ENCODE measurements around the gene SPATA16. TPM values are rescaled to one million over a fixed set of nuclear protein-coding genes. Genes with fewer than 3 reads are reported as not detected.
"Not testable (repeated sequence)": the region's sequence is repeated elsewhere in the genome, so short reads cannot be mapped to it uniquely, and the experiment has no call there.

SPATA16 gene
- total RNA-seq (2014; rRNA removed; shearing (Covaris generic)): not detected in 2 replicates

DNA sequence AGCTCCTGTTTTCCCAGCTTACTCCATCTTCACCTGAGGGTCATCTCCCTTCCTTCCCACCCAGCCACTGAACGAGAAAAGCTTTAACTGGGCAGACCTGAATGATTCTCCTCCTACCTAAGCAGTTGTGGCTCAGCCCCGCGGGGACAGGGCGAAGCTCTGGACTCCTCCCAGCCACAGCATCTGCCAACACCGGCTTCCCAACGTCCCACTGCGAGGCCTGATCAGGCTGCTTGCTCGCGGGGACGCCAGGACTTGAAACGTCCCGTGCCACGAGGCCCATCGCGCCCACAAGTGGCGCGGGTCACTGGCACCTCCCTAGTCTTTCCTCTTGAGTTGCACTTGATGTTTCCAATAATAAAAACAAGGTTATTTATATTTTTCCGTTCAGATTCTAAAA lies at the start of gene SPATA16:
TSS of gene SPATA16 (minus strand) at position 250 of the 400 bp plus-strand sequence. CDS start 23,504 bp downstream, outside the sequence.
- H3K27me3 ChIP-seq (ENCODE audit: control insufficient read depth, insufficient read depth, low read length): no peaks in the 10 kb centered on the region
- no peak within 1 kb of the TSS for H3K4me3 ChIP-seq (ENCODE audit: insufficient read depth, low read depth, low read length)
- no peaks in the 10 kb centered on the region for H3K36me3 ChIP-seq (replicated peaks; ENCODE audit: control insufficient read depth, insufficient read depth, low read length)
- peak; percentile 8 for DNase-seq

- DNase-seq; H3K36me3 ChIP-seq (replicated peaks; ENCODE audit: control insufficient read depth, insufficient read depth, low read length); H3K27me3 ChIP-seq (ENCODE audit: control insufficient read depth, insufficient read depth, low read length); H3K4me3 ChIP-seq (ENCODE audit: insufficient read depth, low read depth, low read length): not testable (repeated sequence)
Measured at GRCh38 chr3:173183022-173183421, 42.0 kb upstream of the SPATA16 start.

GRCh38 chr3:173173652-173174051 lies 32.6 kb upstream of the SPATA16 start:
- Histone ChIP-seq H3K4me3 (ENCODE audit: insufficient read depth, low read depth, low read length) (no peak overlapping the region), H3K36me3 (replicated peaks; ENCODE audit: control insufficient read depth, insufficient read depth, low read length) (no peaks in the 10 kb centered on the region), H3K27me3 (ENCODE audit: control insufficient read depth, insufficient read depth, low read length) (no peaks in the 10 kb centered on the region)
- no peak for DNase-seq

DNA sequence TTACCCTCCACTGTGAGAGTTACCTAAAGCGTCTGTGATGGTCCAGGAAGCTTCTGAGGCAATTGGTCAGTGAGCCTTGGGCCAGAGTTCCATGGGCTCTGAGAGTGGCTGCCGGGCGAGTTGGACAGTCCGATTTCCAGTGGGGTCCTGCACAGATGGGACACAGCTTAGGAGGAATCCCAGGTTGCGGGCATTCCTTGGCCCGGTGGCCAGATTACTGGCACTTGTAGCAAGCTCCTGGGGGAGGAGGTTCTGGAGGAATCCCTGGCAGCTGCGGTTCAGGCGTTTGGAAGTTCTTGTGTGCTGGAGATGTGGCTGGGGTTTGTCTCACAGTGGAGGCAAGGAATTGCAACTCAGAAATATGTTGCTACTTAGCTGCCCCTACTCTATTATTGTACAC lies 18.1 kb upstream of the SPATA16 start:
- not testable (repeated sequence) for H3K27me3 ChIP-seq (ENCODE audit: control insufficient read depth, insufficient read depth, low read length); DNase-seq; H3K36me3 ChIP-seq (replicated peaks; ENCODE audit: control insufficient read depth, insufficient read depth, low read length); H3K4me3 ChIP-seq (ENCODE audit: insufficient read depth, low read depth, low read length)

- H3K36me3 ChIP-seq (replicated peaks; ENCODE audit: control insufficient read depth, insufficient read depth, low read length); H3K27me3 ChIP-seq (ENCODE audit: control insufficient read depth, insufficient read depth, low read length); DNase-seq; H3K4me3 ChIP-seq (ENCODE audit: insufficient read depth, low read depth, low read length): not testable (repeated sequence)
Measured at GRCh38 chr3:173156533-173156932, 15.5 kb upstream of the SPATA16 start.

DNA sequence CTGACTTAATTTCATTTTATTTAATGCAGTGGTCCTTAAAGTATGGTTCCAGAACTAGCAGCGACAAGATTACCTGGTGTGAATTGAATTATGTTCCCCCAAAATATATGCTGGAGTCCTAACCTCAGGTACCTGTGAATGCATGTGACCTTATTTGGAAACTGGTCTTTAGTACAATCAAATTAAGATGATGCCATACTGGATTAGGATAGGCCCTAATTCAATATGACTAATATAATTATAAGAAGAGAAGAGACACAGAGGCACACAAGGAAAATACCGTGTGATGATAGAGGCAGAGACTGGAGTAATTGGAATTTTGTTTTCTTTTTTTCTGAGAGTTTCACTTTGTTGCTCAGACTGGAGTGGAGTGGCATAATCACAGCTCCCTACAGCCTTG lies 12.6 kb upstream of the SPATA16 start:
- DNase-seq: no peak
- Histone ChIP-seq H3K36me3 (replicated peaks; ENCODE audit: control insufficient read depth, insufficient read depth, low read length) (no peaks in the 10 kb centered on the region), H3K27me3 (ENCODE audit: control insufficient read depth, insufficient read depth, low read length) (no peaks in the 10 kb centered on the region), H3K4me3 (ENCODE audit: insufficient read depth, low read depth, low read length) (no peak overlapping the region)

DNA sequence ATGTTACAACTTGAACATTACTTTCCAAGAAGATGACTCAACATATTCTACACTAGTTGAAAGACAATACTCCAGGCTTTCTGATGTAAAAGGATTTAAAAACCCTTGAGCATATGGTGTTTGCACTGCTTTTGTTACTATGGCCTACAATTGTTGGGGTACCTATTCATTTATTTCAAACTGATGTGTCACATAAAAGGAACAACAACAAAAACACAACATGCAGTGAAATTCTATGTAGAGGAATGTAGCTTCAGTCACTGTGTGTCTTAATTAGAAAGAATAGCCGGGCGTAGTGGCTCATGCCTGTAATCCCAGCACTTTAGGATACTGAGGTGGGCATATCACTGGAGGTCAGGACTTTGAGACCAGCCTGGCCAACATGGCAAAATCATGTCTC lies 1.6 kb downstream of the SPATA16 start:
- Histone ChIP-seq H3K27me3 (ENCODE audit: control insufficient read depth, insufficient read depth, low read length) (no peaks in the 10 kb centered on the region), H3K36me3 (replicated peaks; ENCODE audit: control insufficient read depth, insufficient read depth, low read length) (no peaks in the 10 kb centered on the region), H3K4me3 (ENCODE audit: insufficient read depth, low read depth, low read length) (no peak overlapping the region)
- DNase-seq: no peak

GRCh38 chr3:173138026-173138425 lies 3.0 kb downstream of the SPATA16 start:
- no peak for DNase-seq

GRCh38 chr3:173135059-173135458 lies 6.0 kb downstream of the SPATA16 start:
- no peaks in the 10 kb centered on the region for H3K36me3 ChIP-seq (replicated peaks; ENCODE audit: control insufficient read depth, insufficient read depth, low read length)
- no peaks in the 10 kb centered on the region for H3K27me3 ChIP-seq (ENCODE audit: control insufficient read depth, insufficient read depth, low read length)
- H3K4me3 ChIP-seq (ENCODE audit: insufficient read depth, low read depth, low read length): no peak overlapping the region
- DNase-seq: no peak

More at GRCh38 chr3:173138026-173138425, 3.0 kb downstream of the SPATA16 start:
- Histone ChIP-seq H3K4me3 (ENCODE audit: insufficient read depth, low read depth, low read length) (no peak overlapping the region), H3K36me3 (replicated peaks; ENCODE audit: control insufficient read depth, insufficient read depth, low read length) (no peaks in the 10 kb centered on the region), H3K27me3 (ENCODE audit: control insufficient read depth, insufficient read depth, low read length) (no peaks in the 10 kb centered on the region)

DNA sequence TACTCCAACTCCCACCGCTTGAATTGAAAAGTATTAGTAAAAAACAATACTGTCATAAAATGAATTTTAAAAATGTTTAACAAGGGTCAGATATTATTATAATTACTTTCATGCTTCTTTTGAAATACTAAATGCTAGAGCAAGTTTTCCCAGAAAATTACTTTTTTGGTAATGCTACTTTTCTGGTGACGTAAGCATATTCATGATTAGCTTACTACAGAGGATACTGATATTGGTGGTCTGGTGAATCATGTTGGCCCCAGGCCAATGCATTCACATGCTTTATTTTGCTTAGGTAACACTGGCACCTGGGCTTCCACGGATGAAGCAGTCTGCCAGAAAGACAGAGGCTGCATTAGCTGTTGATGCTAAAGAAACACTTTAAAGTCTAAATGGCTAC lies 12.4 kb downstream of the SPATA16 start:
- Histone ChIP-seq H3K27me3 (ENCODE audit: control insufficient read depth, insufficient read depth, low read length) (no peaks in the 10 kb centered on the region), H3K4me3 (ENCODE audit: insufficient read depth, low read depth, low read length) (no peak overlapping the region), H3K36me3 (replicated peaks; ENCODE audit: control insufficient read depth, insufficient read depth, low read length) (no peaks in the 10 kb centered on the region)
- DNase-seq: no peak

GRCh38 chr3:173111321-173111720 lies 29.7 kb downstream of the SPATA16 start:
- Histone ChIP-seq H3K27me3 (ENCODE audit: control insufficient read depth, insufficient read depth, low read length) (no peaks in the 10 kb centered on the region), H3K4me3 (ENCODE audit: insufficient read depth, low read depth, low read length) (no peak overlapping the region), H3K36me3 (replicated peaks; ENCODE audit: control insufficient read depth, insufficient read depth, low read length) (no peaks in the 10 kb centered on the region)
- DNase-seq: no peak

DNA sequence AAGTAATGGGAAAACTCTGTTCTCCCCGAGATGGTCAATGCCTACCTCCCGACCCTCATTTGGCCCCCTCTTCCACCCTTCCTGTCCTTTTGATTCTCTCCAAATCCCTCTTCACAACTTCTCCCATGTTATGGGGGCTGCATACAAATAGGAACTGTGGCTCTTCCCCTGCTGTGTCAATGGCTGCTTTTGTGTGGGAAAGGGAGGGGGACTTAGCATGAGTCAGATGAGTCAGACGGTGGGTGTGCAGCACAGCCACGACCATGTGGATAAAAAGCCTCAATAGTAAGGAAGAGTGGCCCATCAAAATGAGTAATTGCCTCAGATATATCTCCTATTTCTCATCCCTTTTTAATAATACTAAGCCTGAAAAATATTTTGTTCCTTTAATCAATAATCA lies 31.9 kb downstream of the SPATA16 start:
- Histone ChIP-seq H3K4me3 (ENCODE audit: insufficient read depth, low read depth, low read length) (no peak overlapping the region), H3K27me3 (ENCODE audit: control insufficient read depth, insufficient read depth, low read length) (no peaks in the 10 kb centered on the region), H3K36me3 (replicated peaks; ENCODE audit: control insufficient read depth, insufficient read depth, low read length) (no peaks in the 10 kb centered on the region)
- no peak for DNase-seq

DNA sequence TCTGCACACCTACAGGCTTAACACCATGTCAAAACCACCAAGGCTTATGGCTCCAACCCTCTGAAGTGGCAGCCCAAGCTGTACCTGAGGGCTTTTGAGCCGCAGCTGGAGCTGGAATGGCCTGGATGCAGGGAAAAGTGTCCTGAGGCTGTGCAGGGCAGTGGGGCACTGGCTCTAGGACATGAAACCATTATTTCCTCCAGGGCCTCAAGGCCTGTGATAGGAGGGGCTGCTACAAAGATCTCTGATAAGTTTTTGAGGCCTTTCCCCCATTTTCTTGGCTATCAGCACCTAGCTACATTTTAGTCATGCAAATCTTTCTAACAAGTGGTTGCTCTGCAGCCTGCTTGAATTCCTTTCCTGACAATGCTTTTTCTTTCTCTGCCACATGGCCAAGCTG lies 37.6 kb downstream of the SPATA16 start:
- DNase-seq: no peak
- Histone ChIP-seq H3K36me3 (replicated peaks; ENCODE audit: control insufficient read depth, insufficient read depth, low read length) (no peaks in the 10 kb centered on the region), H3K4me3 (ENCODE audit: insufficient read depth, low read depth, low read length) (no peak overlapping the region), H3K27me3 (ENCODE audit: control insufficient read depth, insufficient read depth, low read length) (no peaks in the 10 kb centered on the region)

DNA sequence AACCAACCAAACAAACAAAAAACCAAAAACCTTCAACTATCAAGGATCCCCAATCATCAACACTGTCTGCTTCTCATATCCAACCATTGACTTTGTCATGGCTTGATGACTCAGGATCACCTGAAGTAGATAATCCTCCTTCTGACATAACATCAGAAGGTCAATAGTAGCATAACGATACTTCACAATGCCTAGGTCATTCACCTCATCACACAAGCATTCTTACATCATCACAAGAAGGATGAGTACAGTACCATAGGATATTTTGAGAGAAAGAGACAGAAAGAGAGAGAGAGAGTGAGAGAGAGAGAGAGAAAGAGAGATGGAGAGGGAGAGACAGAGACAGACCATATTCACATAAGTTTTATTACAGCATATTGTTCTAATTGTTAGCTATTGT lies 42.1 kb downstream of the SPATA16 start:
- DNase-seq: no peak
- Histone ChIP-seq H3K36me3 (replicated peaks; ENCODE audit: control insufficient read depth, insufficient read depth, low read length) (no peaks in the 10 kb centered on the region), H3K27me3 (ENCODE audit: control insufficient read depth, insufficient read depth, low read length) (no peaks in the 10 kb centered on the region), H3K4me3 (ENCODE audit: insufficient read depth, low read depth, low read length) (no peak overlapping the region)

DNA sequence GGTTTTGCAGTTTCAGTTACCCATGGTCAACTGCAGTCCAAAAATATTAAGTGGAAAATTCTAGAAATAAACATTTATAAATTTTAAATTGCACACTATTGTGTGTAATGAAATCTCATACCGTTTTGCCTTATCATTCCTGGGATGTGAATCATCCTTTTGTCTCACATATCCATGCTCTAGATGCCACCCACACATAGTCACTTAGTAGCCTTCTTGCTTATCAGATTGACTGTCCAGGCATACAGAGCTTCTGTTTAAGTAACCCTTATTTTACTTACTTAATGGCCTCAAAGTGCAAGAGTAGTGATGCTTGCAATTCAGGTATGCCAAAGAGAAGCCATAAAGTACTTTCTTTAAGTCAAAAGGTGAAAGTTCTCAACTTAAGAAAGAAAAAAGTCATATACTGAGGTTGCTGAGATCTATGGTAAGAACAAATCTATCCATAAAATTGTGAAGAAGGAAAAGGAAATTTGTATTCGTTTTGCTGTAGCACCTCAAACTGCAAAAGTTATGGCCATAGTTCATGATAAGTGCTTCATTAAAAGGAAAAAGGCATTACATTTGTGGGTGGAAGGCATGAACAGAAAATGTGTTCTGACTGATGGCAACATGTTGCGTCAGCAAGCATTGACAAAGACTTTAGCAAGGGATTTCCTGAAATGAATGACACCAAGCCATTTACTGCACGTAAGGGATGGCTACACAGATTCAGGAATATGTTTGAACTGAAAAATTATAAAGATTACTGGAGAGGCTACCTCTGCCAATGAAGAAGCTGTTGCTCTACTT lies 43.8 kb downstream of the SPATA16 start:
- no peak for DNase-seq
- H3K27me3 ChIP-seq (ENCODE audit: control insufficient read depth, insufficient read depth, low read length): no peaks in the 10 kb centered on the region

More for the DNA sequence above, 43.8 kb downstream of the SPATA16 start:
- no peak overlapping the region for H3K4me3 ChIP-seq (ENCODE audit: insufficient read depth, low read depth, low read length)
- no peaks in the 10 kb centered on the region for H3K36me3 ChIP-seq (replicated peaks; ENCODE audit: control insufficient read depth, insufficient read depth, low read length)

All from H7 (cell line).